C4-2B (cell line): Measurements from ENCODE around the gene KCNAB2.

ENCODE experiments used
- ZFX ChIP-seq: fragments of 450-650 bp; IDR thresholded peaks from 2 replicates; pipeline ENCODE4 v1.6.1; 2017
- TF ChIP-seq, protein P1 (sequence below): fragments of 450-650 bp; conservative IDR thresholded peaks from 2 replicates; pipeline ENCODE4 v1.5.1; 2017; ENCODE audit warnings: mild to moderate bottlenecking

DNA sequence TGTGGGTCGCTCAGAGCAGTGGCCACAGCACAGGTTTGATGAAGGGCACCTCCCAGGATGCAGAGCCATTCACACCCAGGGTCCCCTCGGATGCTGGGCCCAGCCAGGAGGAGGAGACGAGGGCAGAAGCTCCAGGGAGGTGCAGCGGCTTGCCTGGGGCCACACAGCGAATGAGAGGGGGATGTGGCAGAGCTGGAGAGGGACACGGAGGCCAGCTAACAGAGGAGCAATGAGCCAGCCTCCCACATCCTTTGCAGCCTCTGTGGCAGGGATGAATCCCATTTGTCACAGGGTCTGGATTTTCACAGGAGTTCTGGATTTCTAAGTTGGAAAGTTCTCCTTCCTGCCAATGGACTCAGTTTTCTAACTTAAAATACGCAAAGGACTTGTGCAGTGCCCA, 98.5 kb downstream of the KCNAB2 start:
- TF ChIP-seq, protein P1, sequence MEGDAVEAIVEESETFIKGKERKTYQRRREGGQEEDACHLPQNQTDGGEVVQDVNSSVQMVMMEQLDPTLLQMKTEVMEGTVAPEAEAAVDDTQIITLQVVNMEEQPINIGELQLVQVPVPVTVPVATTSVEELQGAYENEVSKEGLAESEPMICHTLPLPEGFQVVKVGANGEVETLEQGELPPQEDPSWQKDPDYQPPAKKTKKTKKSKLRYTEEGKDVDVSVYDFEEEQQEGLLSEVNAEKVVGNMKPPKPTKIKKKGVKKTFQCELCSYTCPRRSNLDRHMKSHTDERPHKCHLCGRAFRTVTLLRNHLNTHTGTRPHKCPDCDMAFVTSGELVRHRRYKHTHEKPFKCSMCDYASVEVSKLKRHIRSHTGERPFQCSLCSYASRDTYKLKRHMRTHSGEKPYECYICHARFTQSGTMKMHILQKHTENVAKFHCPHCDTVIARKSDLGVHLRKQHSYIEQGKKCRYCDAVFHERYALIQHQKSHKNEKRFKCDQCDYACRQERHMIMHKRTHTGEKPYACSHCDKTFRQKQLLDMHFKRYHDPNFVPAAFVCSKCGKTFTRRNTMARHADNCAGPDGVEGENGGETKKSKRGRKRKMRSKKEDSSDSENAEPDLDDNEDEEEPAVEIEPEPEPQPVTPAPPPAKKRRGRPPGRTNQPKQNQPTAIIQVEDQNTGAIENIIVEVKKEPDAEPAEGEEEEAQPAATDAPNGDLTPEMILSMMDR: no peak
- TF ChIP-seq ZFX: no peak
